Fibroblast of lung (primary cell): ENCODE data around the gene TMEM184A.

Source experiments
- EZH2 ChIP-seq: IDR thresholded peaks from 2 replicates; pipeline ENCODE4 v1.5.1; 2012; ENCODE audit warnings: low read length, control low read depth, mild to moderate bottlenecking; ENCODE audit errors: missing control alignments
- TF ChIP-seq, protein P1 (sequence below), 2 donors: IDR thresholded peaks in 1 of 2; conservative IDR thresholded peaks in 1 of 2; 1 replicate in 1 of 2; 2 replicates in 1 of 2; pipeline ENCODE4 v1.5.1; 2011 to 2012; ENCODE audit warnings: low read length in 2 of 2, control low read depth in 1 of 2, inconsistent platforms in 1 of 2, low read depth in 1 of 2, mild to moderate bottlenecking in 1 of 2

DNA sequence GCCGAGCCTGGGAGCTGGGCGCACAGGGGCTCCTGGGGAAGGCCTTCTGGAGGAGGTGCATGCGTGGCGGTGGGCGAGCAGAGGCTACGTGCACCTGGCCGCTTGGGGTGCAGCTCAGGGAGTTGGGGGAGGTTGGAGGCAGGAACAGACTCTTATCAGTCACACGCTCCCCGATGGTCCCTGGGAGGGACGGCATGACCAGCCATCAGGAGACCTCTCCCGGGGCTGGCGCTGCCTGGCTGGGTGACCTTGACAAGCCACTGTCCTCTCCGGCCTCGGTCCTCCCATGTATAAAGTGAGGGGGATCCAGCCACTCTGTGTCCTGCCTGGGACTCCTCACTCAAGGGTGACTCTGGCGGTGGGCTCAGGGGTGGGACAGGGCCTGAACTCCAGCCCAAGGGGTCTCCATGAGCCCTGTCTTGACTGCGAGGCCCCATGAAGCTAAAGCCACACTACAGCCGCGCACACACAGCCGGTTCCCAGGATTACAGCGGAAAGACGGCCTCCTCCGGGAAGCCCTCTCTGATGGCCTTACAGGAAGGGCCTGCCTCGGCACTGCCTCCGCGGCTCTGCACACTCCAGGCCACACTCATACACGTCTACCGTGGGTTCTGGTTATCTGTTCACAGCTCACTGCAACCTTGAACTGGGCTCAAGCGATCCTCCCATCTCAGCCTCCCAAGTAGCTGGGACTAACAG is 2.3 kb downstream of the TMEM184A start:
- TF ChIP-seq, protein P1, sequence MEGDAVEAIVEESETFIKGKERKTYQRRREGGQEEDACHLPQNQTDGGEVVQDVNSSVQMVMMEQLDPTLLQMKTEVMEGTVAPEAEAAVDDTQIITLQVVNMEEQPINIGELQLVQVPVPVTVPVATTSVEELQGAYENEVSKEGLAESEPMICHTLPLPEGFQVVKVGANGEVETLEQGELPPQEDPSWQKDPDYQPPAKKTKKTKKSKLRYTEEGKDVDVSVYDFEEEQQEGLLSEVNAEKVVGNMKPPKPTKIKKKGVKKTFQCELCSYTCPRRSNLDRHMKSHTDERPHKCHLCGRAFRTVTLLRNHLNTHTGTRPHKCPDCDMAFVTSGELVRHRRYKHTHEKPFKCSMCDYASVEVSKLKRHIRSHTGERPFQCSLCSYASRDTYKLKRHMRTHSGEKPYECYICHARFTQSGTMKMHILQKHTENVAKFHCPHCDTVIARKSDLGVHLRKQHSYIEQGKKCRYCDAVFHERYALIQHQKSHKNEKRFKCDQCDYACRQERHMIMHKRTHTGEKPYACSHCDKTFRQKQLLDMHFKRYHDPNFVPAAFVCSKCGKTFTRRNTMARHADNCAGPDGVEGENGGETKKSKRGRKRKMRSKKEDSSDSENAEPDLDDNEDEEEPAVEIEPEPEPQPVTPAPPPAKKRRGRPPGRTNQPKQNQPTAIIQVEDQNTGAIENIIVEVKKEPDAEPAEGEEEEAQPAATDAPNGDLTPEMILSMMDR (conservative IDR thresholded peaks at IDR 0.05 in 1 of 2, IDR thresholded peaks at IDR 0.05 in 1 of 2; ENCODE audit: low read depth in 1 of 2, low read length in 2 of 2): no peak
- no peak for TF ChIP-seq EZH2
